Brain microvascular endothelial cell (primary cell): ENCODE measurements around the gene PIK3CA.
"Not testable (repeated sequence)": the region's sequence is repeated elsewhere in the genome, so short reads cannot be mapped to it uniquely, and the experiment has no call there.

Source experiments
- DNase-seq: peaks from one replicate; pipeline ENCODE4 v3.0.0-alpha.2; 2020
- H3K27ac ChIP-seq: fragments of 250-450 bp; sonication (Bioruptor Pico); 2 replicates; pipeline ENCODE4 v1.5.1; 2020; ENCODE audit warnings: mild to moderate bottlenecking, moderate library complexity
- H3K27me3 ChIP-seq: fragments of 250-450 bp; sonication (Bioruptor Pico); replicated peaks from 2 replicates; pipeline ENCODE4 v1.5.1; 2020; ENCODE audit warnings: mild to moderate bottlenecking
- H3K36me3 ChIP-seq: fragments of 250-450 bp; sonication (Bioruptor Pico); replicated peaks from 2 replicates; pipeline ENCODE4 v1.5.1; 2020; ENCODE audit warnings: mild to moderate bottlenecking
- H3K4me3 ChIP-seq: 2 replicates; pipeline ENCODE4 v1.5.1; 2011; ENCODE audit warnings: low read depth, mild to moderate bottlenecking, control low read depth, low read length, moderate library complexity
- in situ Hi-C: cut with HindIII; loops from 2 replicates; pipeline ENCODE4 v1.10.0; 2017; ENCODE audit warnings: low sequenced_read_pairs, low pct_ligation_motif_present
- TF ChIP-seq, protein P1 (sequence below): IDR thresholded peaks from 2 replicates; pipeline ENCODE4 v1.5.1; 2011; ENCODE audit warnings: low read depth, mild to moderate bottlenecking, moderate library complexity, low read length, control low read depth, inconsistent platforms; ENCODE audit errors: missing control alignments

The PIK3CA gene

DNA sequence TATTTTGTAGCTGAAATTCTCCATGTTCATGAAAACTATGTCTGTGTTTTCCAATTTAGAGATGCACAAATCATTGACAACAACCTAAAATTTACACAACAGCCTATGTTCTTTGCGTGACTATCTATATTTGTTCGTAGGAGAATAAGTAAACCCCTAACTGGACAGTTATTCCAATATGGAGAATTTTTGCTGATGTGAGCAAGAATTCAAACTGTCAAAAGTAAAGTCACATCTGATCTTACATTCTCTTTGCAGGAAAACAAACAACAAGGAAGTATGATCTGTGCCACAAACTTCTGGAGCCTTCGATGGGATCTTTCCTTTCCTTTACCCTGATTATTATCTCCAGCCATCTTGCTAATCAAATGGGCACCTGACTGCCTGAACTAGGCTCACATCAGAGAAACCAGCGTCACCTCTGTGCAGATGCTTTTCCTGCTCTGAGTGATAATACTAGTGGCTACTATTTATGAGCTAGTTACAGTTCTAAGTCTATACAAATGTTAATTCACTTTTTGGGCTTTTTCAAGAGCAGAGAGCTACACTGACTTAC lies 121.1 kb downstream of the PIK3CA start:
- TF ChIP-seq, protein P1, sequence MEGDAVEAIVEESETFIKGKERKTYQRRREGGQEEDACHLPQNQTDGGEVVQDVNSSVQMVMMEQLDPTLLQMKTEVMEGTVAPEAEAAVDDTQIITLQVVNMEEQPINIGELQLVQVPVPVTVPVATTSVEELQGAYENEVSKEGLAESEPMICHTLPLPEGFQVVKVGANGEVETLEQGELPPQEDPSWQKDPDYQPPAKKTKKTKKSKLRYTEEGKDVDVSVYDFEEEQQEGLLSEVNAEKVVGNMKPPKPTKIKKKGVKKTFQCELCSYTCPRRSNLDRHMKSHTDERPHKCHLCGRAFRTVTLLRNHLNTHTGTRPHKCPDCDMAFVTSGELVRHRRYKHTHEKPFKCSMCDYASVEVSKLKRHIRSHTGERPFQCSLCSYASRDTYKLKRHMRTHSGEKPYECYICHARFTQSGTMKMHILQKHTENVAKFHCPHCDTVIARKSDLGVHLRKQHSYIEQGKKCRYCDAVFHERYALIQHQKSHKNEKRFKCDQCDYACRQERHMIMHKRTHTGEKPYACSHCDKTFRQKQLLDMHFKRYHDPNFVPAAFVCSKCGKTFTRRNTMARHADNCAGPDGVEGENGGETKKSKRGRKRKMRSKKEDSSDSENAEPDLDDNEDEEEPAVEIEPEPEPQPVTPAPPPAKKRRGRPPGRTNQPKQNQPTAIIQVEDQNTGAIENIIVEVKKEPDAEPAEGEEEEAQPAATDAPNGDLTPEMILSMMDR: no peak
- Histone ChIP-seq H3K4me3 (no peak overlapping the region), H3K27me3 (no peaks in the 10 kb centered on the region), H3K36me3 (no peaks in the 10 kb centered on the region), H3K27ac (no peak overlapping the region)
- in situ Hi-C loops: no loop called here
- DNase-seq: no peak

DNA sequence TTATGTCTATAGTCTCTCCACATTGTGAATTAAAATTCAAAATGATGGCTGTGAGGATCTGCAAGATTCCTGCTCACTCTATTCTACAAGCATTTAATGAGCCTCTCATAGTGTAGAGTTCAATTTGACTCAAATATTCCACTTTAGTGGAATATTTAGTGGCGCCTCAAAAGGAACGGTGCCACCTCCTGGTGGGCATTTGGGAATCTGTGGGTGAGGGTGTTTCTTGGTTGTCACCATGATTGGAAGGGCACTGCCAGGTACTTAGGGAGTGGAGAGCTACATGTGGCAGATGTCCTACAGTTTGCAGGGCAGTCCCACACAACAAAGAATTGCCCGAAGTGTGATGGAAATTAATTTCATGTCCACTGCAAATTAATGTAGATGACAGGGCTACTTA lies 124.2 kb downstream of the PIK3CA start:
- Histone ChIP-seq H3K4me3 (no peak overlapping the region), H3K27ac (no peak overlapping the region), H3K27me3 (no peaks in the 10 kb centered on the region), H3K36me3 (no peaks in the 10 kb centered on the region)
- DNase-seq: no peak
- TF ChIP-seq, protein P1: peak; percentile 65
- in situ Hi-C loops: no loop called here

DNA sequence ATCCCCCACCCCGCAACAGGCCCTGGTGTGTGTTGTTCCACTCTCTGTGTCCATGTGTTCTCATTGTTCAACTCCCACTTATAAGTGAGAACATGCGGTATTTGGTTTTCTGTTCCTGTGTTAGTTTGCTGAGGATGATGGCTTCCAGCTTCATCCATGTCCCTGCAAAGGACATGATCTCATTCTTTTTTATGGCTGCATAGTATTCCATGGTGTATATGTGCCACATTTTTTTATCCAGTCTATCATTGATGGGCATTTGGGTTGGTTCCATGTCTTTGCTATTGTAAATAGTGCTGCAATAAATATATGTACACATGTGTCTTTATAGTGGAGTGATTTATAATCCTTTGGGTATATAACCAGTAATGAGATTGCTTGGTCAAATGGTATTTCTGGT lies 126.3 kb downstream of the PIK3CA start:
- H3K27me3 ChIP-seq, in situ Hi-C loops, H3K4me3 ChIP-seq: not testable (repeated sequence)

DNA sequence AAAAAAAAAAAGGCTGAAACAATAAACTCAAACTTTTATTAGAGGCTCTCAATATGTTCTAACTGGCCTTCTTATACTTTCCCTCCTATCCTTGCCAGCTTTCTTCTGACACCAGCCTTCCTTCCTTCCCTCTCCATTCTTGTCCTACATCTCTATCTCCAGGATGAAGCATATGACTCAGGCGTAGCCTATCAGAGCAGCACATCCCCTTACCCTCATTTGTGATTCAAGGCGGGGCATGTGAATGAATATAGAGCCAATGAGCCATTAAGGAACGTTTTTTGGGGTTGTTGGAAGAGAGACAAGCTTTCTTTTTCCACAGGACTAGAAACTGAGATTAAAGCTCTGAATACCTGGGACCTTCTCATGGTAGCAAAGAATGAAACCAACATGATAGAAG lies 127.8 kb downstream of the PIK3CA start:
- no peaks in the 10 kb centered on the region for H3K27me3 ChIP-seq
- in situ Hi-C loops: no loop called here
- no peak for DNase-seq
- H3K36me3 ChIP-seq: no peaks in the 10 kb centered on the region
- TF ChIP-seq, protein P1: no peak
- no peak overlapping the region for H3K27ac ChIP-seq
- H3K4me3 ChIP-seq: no peak overlapping the region

More for the DNA sequence above, 126.3 kb downstream of the PIK3CA start:
- not testable (repeated sequence) for H3K36me3 ChIP-seq, DNase-seq, H3K27ac ChIP-seq

DNA sequence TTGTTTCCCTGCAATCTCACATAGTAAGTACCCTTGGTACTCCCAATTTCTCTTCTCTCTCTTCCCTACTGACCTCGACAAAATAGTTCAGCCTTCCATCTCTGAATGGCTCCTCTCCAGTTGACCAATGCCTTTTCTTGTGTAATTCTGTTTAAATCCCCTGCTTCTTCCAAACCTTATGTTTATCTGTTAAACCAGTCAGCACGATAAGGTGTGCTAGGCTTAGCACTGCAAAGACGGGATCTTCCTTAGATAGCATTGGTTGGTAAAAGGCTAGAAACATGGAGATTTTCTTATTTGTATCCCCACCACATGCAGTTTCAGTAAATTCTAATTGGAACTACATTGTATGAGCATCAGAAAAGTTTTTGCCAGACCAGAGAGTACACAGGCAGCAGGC lies 128.6 kb downstream of the PIK3CA start:
- no peaks in the 10 kb centered on the region for H3K27me3 ChIP-seq
- H3K27ac ChIP-seq: no peak overlapping the region
- H3K36me3 ChIP-seq: no peaks in the 10 kb centered on the region
- TF ChIP-seq, protein P1: no peak
- in situ Hi-C loops: no loop called here
- no peak for DNase-seq
- no peak overlapping the region for H3K4me3 ChIP-seq

DNA sequence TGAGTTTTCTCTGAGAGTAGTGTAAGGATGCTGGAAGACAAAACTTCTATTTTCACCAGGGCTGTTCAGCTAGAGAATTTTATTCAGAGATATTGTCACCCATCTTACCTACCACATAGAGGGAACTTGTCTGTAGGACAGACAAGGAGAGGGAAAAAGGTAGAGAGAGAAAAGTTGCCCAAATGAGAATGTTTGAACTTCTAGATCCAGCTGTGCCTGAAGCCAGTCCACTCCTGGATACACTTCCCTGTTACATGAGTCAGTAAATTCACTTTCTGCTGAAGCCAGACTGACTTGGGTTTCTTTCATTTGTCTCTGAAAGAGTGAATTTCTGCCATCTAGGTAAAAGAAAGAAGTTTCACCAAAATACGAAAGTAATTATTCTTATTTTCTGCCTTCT lies 130.0 kb downstream of the PIK3CA start:
- DNase-seq: no peak
- no peak overlapping the region for H3K4me3 ChIP-seq
- H3K27ac ChIP-seq: no peak overlapping the region
- H3K27me3 ChIP-seq: no peaks in the 10 kb centered on the region
- TF ChIP-seq, protein P1: no peak
- in situ Hi-C loops: no loop called here
- H3K36me3 ChIP-seq: no peaks in the 10 kb centered on the region
